Neural progenitor cell (in vitro differentiated cells): ENCODE measurements around the gene MAN2A1.

Source experiments
- EZH2 ChIP-seq: fragments of 200-600 bp; sonication (generic); IDR thresholded peaks from 2 replicates; pipeline ENCODE4 v1.6.1; 2017; ENCODE audit warnings: antibody characterized with exemption, mild to moderate bottlenecking, moderate library complexity
- EZH2phosphoT487 ChIP-seq: fragments of 200-600 bp; sonication (generic); IDR thresholded peaks from 2 replicates; pipeline ENCODE4 v1.6.1; 2017; ENCODE audit warnings: antibody characterized with exemption

GRCh38 chr5:109740966-109741365 lies 51.2 kb downstream of the MAN2A1 start:
- TF ChIP-seq EZH2 (no peak), EZH2phosphoT487 (no peak)
